Testis (tissue), 3 donors: Measurements from ENCODE around the gene ATG9A. TPM values are rescaled to one million over a fixed set of nuclear protein-coding genes. Genes with fewer than 3 reads are reported as not detected.
A peak's percentile ranks its signal among the peaks of the same experiment; 100 is the strongest.

ENCODE experiments used
- DNase-seq: peaks from one replicate; pipeline ENCODE4 v3.0.0-alpha.2; 2019
- H3K27ac ChIP-seq, 2 donors: fragments of 200-600 bp; sonication (generic); one replicate each; pipeline ENCODE4 v1.5.1; 2019
- H3K27me3 ChIP-seq: fragments of 200-600 bp; sonication (generic); one replicate; pipeline ENCODE4 v1.5.1; 2019
- H3K36me3 ChIP-seq: fragments of 200-600 bp; sonication (generic); one replicate; pipeline ENCODE4 v1.5.1; 2017; ENCODE audit warnings: low read depth; ENCODE audit errors: missing control alignments
- H3K4me1 ChIP-seq: fragments of 200-600 bp; sonication (generic); one replicate; pipeline ENCODE4 v1.5.1; 2019
- H3K4me3 ChIP-seq, 2 donors: fragments of 200-600 bp; sonication (generic); one replicate each; pipeline ENCODE4 v1.5.1; 2017 to 2019
- H3K9me3 ChIP-seq: fragments of 200-600 bp; sonication (generic); one replicate; pipeline ENCODE4 v1.5.1; 2017
- POLR2A ChIP-seq: fragments of 450-650 bp; IDR thresholded peaks from one replicate; pipeline ENCODE4 v1.6.1; 2017; ENCODE audit warnings: antibody characterized with exemption, mild to moderate bottlenecking, moderate library complexity
- WGBS, 2 donors: methylation state at CpG; one replicate each; pipeline ENCODE4 v1.1.5; 2018; 5-methylcytosine and 5-hydroxymethylcytosine counted together
- intact Hi-C: fragments of 100-400 bp; cut with DNase I; formaldehyde crosslinking; loops from one replicate; pipeline ENCODE4 v1.15.1; 2023; ENCODE audit warnings: low total_unique reads
- polyA plus RNA-seq: library from polyadenylated mRNA; stranded (reverse); fragments of 350-450 nt; fragmentation: Illumina TruSeq; extraction: RNeasy Lipid Tissue Mini Kit (QIAGEN cat#74804); gene quantifications from one replicate; pipeline ENCODE4 v1.2.3, GENCODE V29; 2014; ENCODE audit warnings: low read depth, low replicate concordance; ENCODE audit not compliant: insufficient read depth
- total RNA-seq, 2 donors: library from RNA; depleted of rRNA; stranded (reverse); fragments of >200 nt; gene quantifications; one replicate each; pipeline ENCODE4 v1.2.3, GENCODE V29; 2016
- TF ChIP-seq, protein P1 (sequence below), 3 experiments: fragments of 450-650 bp in 2 of 3; fragments of 200-600 bp in 1 of 3; sonication (generic) in 1 of 3; IDR thresholded peaks; one replicate each; pipeline ENCODE4 v1.5.1; 2016 to 2019; ENCODE audit warnings: antibody characterized with exemption in 3 of 3, mild to moderate bottlenecking in 2 of 3, moderate library complexity in 1 of 3

ATG9A gene
- total and polyA plus RNA-seq, 3 donors from 2014 or later: 115 to 207 (median 125) TPM

DNA sequence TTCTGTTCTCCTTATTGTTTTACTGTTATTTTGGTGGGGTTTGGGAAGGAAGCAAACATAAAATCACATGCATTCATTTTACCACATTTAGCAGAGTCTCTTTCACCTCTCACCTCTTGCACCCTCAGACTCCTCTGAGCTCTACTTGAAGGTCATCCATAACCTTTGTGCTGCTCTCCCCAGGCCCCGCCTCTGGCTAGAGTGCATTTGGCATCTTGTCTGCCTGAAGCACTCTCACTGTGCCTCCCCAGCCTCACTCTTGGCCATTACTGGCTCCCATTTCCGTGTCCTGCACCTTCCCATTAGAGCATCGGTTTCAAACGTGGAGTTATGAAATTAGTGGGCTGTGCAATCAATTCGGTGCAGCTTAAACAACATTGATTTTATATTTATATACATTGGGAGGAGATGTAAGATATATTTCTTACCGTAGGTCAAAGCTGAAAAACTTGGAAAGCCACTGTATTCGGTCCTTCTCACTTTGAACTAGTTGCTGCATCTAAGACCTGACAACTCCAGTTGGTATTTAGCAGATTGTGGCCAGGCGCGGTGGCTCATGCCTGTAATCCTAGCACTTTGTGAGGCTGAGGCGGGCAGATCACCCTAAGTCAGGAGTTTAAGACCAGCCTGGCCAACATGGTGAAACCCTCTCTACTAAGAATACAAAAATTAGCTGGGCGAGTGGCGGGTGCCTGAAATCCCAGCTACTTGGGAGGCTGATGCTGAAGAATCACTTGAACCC is 29.8 kb downstream of the ATG9A start:
- peak; percentile 14 for DNase-seq
- Histone ChIP-seq H3K27ac (no peak overlapping the region), H3K36me3 (no peaks in the 10 kb centered on the region), H3K27me3 (no peaks in the 10 kb centered on the region), H3K9me3 (no peaks in the 10 kb centered on the region), H3K4me1 (peaks cover 3% of the 10 kb centered on the region), H3K4me3 (no peak overlapping the region)
- WGBS, 2 donors: 76 to 84% methylated on average over 12 of the region's 12 CpGs
- TF ChIP-seq, protein P1, sequence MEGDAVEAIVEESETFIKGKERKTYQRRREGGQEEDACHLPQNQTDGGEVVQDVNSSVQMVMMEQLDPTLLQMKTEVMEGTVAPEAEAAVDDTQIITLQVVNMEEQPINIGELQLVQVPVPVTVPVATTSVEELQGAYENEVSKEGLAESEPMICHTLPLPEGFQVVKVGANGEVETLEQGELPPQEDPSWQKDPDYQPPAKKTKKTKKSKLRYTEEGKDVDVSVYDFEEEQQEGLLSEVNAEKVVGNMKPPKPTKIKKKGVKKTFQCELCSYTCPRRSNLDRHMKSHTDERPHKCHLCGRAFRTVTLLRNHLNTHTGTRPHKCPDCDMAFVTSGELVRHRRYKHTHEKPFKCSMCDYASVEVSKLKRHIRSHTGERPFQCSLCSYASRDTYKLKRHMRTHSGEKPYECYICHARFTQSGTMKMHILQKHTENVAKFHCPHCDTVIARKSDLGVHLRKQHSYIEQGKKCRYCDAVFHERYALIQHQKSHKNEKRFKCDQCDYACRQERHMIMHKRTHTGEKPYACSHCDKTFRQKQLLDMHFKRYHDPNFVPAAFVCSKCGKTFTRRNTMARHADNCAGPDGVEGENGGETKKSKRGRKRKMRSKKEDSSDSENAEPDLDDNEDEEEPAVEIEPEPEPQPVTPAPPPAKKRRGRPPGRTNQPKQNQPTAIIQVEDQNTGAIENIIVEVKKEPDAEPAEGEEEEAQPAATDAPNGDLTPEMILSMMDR (IDR thresholded peaks at IDR 0.05): no peak
- no peak for TF ChIP-seq POLR2A
- intact Hi-C loops: no loop called here

DNA sequence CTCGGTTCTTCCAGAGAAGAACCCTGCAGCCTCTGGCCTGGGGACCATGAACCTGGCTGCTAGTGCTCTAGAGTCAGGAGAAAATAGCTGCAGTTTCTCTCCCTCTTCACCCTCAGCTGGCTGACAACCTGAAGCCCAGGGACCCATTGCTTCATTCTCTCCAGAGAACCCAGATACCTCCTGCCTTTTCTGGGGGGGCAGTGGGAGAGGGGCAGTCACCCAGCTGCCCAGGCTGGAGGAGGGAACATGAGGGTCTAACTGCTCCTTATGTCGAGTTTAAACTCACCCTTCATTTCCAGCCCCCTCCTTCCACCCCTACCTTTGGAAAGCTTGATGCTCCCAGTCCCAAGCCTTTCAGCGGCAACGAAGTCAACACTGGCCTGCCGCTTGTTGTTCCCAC is 30.5 kb downstream of the ATG9A start:
- intact Hi-C loops: no loop called here
- H3K4me1 ChIP-seq: peaks cover 3% of the 10 kb centered on the region
- no peaks in the 10 kb centered on the region for H3K27me3 ChIP-seq
- no peaks in the 10 kb centered on the region for H3K9me3 ChIP-seq
- no peak overlapping the region for H3K27ac ChIP-seq
- DNase-seq: peak; percentile 10
- H3K36me3 ChIP-seq: no peaks in the 10 kb centered on the region
- H3K4me3 ChIP-seq: no peak overlapping the region
- no peak for TF ChIP-seq POLR2A
- TF ChIP-seq, protein P1 (IDR thresholded peaks at IDR 0.05): no peak
- 76 to 79% methylated on average over 5 of the region's 5 CpGs for WGBS, 2 donors

DNA sequence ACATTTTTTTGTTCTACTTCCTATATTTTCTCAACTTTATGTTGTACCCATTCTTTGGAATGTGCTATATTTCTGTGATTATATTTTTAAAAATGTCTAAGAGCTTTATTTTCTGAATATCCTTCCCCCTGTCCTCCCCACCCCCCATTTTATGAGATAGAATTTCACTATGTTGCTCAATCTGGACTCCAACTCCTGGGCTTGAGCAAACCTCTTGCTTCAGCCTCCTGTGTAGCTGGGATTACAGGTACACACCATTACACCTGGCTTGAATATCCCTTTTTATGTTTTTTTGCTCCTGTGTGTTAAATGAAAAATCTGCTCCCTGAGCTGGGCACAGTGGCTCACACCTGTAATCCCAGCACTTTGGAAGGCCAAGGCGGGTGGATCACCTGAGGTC is 32.0 kb downstream of the ATG9A start:
- intact Hi-C loops: no loop called here
- Histone ChIP-seq H3K36me3 (no peaks in the 10 kb centered on the region), H3K27ac (no peak overlapping the region), H3K4me3 (no peak overlapping the region), H3K27me3 (no peaks in the 10 kb centered on the region), H3K9me3 (no peaks in the 10 kb centered on the region), H3K4me1 (peaks cover 3% of the 10 kb centered on the region)
- TF ChIP-seq, protein P1 (IDR thresholded peaks at IDR 0.05): no peak
- no peak for TF ChIP-seq POLR2A
- WGBS, 2 donors: 82 to 100% methylated on average over 1 of the region's 1 CpG
- no peak for DNase-seq

DNA sequence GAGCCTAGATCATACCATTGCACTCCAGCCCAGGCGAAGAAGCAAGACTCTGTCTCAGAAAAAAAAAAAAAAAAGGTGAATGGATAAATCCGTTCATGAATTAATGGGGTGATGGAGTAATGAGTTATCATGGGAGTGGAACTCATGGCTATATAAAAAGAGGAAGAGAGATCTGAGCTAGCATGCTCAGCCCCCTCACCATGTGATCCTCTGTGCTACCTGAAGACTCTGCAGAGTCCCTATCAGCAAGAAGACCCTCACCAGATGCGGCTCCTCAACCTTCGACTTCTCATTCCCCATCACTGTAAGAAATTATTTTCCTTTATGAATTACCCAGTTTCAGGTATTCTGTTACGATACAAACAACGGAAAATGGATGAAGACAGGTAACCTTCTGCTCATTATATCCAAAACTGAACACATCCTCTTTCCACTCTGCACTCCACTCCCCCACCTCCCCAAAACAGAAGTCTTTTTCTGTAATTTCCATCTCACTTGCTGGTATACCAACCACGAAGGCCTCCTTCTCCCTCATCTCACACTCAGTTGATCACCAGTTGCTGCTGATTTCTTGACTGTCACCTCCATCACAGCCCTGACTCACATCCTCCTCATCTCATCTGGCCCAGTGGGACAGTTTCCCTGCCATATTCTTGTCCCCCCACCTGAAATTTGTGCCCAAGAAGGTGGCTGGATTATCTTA is 42.5 kb downstream of the ATG9A start:
- WGBS, 2 donors: 88 to 90% methylated on average over 7 of the region's 7 CpGs
- intact Hi-C loops: no loop called here
- no peaks in the 10 kb centered on the region for H3K9me3 ChIP-seq
- no peaks in the 10 kb centered on the region for H3K36me3 ChIP-seq
- TF ChIP-seq, protein P1 (IDR thresholded peaks at IDR 0.05): no peak
- no peak for TF ChIP-seq POLR2A
- H3K4me3 ChIP-seq: no peak overlapping the region
- no peak for DNase-seq
- H3K4me1 ChIP-seq: no peaks in the 10 kb centered on the region
- H3K27ac ChIP-seq: no peak overlapping the region
- H3K27me3 ChIP-seq: no peaks in the 10 kb centered on the region
